AG08396 (cell line): ENCODE data around the gene GTF2H4.
"Not testable (repeated sequence)": the region's sequence is repeated elsewhere in the genome, so short reads cannot be mapped to it uniquely, and the experiment has no call there.

Source experiments
- DNase-seq: peaks from one replicate; pipeline ENCODE4 v3.0.0; 2012; ENCODE audit warnings: low spot score, mixed read lengths

Gene GTF2H4

GRCh38 chr6:30924040-30924627 is 16.1 kb downstream of the GTF2H4 start:
- not testable (repeated sequence) for DNase-seq

DNA sequence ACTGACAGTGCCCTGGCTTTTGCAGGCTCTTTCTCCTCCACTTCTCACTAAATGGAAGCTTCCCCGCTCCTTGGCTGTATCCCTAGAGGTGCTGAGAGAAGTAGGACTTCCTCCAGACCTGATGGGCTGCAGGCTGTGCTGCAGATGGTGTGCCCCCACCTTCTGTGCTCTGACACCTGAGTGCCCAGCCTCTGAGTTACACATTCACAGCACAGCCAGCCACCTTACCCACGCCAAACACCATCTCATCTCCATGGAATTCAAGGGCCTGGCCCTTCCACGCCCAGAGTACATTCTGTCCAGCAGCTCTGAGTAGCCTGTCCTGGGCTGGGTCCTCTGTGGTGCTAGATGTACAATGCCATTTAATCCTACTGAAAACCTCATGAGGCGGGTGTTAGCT is 18.6 kb downstream of the GTF2H4 start:
- DNase-seq = peak; percentile 33

GRCh38 chr6:30927080-30927479 is 19.1 kb downstream of the GTF2H4 start:
- DNase-seq = not testable (repeated sequence)

GRCh38 chr6:30928677-30929076 is 20.7 kb downstream of the GTF2H4 start:
- DNase-seq = no peak

DNA sequence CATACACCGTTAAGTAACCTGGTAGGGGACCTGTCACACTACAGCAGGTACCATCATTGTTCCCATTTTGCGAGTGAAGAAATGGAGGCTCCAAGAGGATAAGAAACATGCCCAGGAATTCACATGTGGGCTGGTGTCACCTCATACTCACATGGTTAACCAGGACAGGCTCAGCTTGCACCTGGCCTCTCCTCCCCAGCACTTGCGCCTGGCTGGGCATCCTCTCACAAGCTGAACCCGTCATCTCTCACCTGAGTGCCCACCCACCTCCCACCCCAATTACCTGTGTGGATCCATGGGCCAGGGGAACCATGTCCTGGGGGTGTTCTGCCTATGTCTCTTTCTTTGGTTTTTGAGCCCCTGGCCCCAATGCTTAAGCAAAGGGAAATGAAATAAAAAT is 22.5 kb downstream of the GTF2H4 start:
- DNase-seq = no peak

GRCh38 chr6:30931272-30931671 is 23.3 kb downstream of the GTF2H4 start:
- no peak for DNase-seq

DNA sequence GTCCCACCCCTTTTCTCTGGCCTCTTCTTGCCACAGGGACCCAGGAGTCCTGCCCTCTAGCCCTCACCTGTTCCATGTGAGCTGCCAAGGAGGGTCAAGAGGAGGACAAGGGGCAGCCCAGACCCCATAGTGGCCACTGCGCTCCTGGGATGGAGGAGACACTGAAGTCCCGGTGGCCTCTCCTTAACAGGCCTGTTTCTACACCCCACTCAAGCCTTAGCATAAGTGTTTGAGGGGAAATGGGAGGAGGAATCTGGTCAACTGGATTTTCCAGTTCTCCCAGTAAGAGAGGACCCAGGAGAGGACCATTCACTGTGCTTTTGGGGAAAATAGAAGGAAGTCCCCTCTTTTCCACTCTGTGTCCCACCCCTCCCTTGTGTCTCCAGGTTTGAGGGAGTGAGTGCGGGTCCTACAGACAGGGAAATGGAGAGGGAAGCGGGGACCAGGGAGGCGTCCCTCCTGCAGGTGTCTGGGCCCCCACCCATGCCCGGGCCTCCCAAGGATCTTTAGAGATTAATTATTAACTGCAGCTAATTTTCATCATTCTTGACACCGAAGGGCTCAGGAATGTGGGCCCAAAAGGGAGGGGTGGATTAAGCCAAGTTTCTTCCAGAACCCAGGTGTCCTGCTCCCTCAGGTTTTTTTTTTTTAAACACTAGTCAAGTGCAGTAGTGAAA is 24.1 kb downstream of the GTF2H4 start, which contains the start of gene SFTA2:
TSS of gene SFTA2 (minus strand) at position 202 of the 677 bp plus-strand sequence. CDS start at position 128, 74 bp downstream.
- DNase-seq = no peak

DNA sequence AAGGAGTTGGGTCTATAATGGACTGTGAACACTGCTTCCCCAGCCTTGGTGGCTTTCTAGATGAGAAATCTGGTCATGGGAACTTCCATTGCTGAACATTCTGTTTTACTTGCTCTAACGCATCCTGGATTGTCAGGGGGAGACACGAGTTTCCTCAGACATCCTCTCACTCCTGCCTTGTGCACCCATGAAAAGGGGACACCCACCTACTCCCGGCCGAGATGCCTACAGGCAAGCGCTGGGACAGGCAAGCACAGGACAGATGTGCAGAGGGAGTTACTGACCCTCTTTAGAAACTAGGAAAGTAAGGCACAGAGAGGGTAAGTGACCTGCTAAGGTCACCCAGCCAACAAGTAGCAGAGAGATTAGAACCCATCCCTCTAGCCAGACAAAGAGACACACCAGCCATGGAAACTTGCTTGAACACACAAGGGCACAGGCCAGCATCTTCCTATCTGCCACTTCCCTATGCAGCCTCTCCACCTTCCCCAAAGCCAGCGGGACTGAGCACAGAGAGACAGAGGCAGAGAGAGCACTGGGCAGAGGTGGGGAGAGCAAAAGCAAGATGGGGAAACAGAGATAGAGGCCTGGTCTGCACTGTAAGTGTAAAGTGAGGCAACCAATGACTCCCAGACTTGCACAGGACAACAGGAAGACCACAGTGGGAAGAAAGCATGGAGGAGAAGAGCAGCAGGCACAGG is 24.8 kb downstream of the GTF2H4 start:
- no peak for DNase-seq

DNA sequence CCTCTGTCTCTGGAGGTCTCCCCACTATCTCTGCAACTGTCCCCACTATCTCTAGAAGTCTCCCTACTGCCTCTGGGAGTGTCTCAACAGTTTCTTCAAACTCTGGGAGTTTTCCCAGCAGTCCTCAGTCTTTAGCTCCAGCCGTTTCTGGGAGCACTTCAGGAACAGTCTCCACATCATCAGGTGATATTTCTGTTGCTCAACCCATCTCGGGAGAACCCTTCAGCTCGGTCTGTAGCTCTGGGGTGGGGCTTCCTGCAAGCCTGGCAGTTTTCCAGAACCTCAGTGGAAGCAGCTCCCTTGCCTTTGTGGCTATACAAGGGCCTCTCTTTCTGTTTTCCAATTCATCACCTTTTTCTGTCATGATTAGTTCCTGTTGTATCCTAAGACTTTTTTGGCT is 27.0 kb downstream of the GTF2H4 start:
- no peak for DNase-seq

GRCh38 chr6:30937265-30937664 is 29.3 kb downstream of the GTF2H4 start:
- no peak for DNase-seq

DNA sequence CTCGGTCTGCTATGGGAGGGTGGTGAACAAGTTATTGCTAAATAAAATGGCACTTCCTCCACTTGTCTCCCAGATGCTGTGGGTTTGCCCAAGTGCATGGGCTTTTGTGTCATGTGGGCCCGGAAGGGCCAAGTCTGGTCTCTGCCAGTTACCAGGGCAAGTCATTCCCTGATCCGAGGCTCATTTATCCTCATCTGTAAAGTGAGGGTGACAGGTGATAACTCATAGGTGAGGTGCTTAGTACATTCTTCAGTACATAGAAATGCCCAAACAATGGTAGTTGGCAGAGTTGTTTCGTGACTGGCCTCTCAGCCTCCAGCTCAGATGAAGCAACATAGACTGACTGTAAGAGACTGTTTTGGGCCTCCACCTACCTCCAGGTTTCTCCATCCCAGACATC is 30.7 kb downstream of the GTF2H4 start:
- DNase-seq = no peak

- no peak for DNase-seq
Measured at GRCh38 chr6:30939473-30939872, 31.5 kb downstream of the GTF2H4 start.

GRCh38 chr6:30940361-30940986 is 32.5 kb downstream of the GTF2H4 start, which contains the start of gene MUCL3:
MUCL3 (plus strand) TSS chr6:30940973; CDS start chr6:30941000, 27 bp downstream.
- no peak for DNase-seq

- DNase-seq = peak; percentile 90
Measured at GRCh38 chr6:30942338-30943060, 34.5 kb downstream of the GTF2H4 start.

GRCh38 chr6:30944051-30944450 is 36.0 kb downstream of the GTF2H4 start:
- DNase-seq = no peak

GRCh38 chr6:30945281-30945680 is 37.3 kb downstream of the GTF2H4 start:
- DNase-seq = no peak

DNA sequence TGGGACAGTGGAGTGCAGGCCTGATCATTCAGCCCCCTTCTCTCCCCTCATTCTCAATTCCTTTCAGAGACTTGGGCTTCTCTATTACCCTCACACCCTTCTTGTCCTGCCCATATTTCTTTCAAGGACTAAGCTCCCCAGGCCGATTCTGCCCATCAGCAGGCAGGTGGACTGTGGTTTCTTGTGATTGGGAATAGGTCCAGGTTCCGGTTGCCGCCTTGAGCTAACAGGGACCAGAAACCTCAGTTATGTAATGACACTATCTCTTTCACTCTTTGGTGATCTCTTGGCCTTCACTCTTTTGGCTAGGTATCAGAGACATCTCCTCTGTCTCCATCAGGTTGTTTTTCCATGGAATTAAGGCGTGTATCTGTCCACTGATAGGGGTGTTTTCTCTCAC is 39.2 kb downstream of the GTF2H4 start:
- no peak for DNase-seq

DNA sequence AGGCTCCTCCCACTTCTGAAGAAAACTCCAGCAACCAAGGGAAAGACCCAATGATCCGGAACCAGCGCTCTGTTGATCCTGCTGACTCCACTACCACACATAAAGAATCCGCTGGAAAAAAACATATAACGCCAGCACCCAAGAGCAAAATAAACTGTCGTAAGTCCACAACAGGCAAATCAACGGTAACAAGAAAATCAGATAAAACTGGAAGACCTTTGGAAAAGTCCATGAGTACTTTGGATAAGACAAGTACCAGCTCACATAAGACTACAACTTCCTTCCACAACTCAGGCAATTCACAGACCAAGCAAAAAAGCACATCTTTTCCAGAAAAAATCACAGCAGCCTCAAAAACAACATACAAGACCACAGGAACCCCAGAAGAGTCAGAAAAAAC is 40.8 kb downstream of the GTF2H4 start:
- DNase-seq = no peak

DNA sequence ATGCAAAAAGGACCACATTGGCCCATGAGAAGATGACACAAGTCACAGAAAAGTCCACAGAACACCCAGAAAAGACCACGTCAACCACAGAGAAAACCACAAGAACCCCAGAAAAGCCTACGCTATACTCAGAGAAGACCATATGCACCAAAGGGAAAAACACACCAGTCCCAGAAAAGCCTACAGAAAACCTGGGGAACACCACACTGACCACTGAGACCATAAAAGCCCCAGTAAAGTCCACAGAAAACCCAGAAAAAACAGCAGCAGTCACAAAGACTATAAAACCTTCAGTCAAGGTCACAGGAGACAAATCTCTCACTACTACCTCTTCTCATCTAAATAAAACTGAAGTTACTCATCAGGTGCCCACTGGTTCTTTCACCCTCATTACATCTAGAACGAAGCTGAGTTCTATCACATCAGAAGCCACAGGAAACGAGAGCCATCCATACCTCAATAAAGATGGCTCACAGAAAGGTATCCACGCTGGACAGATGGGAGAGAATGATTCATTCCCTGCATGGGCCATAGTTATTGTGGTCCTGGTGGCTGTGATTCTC is 44.0 kb downstream of the GTF2H4 start:
- DNase-seq = no peak

DNA sequence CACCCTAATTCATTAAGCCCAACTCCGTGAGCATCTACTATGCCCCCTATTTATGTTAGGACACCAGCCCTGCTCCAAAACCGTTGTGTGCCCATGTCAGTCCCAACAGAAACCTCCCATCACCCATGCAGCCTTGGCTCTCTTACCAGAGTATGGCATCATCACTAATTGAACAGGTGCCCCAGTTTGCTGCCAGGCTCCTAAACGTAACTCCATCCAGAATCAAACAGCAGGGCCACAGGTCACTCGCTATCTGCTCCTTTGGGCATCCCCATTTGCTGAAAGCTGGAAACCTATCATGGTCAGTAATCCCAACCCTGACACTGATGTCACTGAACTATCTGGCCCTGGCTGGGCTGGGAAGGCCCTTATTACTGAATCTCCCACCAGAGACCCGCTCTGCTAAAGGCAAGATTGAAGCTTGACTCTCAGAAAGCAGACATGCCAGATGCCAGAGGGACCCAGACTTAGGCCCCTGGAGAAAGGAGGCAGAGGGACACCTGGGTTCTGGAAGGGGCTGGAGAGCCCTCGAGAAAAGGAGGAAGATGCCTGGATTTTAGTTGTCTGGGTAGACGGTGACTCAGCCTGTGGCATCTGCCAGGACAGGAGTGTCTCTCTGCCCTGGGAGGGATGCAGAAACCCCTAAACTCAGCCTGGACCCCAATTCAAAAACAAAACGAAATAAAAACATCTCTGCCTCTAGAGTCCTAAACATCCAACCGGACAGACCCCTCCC is 46.8 kb downstream of the GTF2H4 start:
- DNase-seq = no peak
